GM18526 (cell line): Measurements from ENCODE around the gene KIDINS220.

Experiments
- POLR2A ChIP-seq: IDR thresholded peaks from 3 replicates; pipeline ENCODE4 v1.6.1; 2011; ENCODE audit not compliant: insufficient read length; ENCODE audit errors: extremely low read depth

KIDINS220 gene

DNA sequence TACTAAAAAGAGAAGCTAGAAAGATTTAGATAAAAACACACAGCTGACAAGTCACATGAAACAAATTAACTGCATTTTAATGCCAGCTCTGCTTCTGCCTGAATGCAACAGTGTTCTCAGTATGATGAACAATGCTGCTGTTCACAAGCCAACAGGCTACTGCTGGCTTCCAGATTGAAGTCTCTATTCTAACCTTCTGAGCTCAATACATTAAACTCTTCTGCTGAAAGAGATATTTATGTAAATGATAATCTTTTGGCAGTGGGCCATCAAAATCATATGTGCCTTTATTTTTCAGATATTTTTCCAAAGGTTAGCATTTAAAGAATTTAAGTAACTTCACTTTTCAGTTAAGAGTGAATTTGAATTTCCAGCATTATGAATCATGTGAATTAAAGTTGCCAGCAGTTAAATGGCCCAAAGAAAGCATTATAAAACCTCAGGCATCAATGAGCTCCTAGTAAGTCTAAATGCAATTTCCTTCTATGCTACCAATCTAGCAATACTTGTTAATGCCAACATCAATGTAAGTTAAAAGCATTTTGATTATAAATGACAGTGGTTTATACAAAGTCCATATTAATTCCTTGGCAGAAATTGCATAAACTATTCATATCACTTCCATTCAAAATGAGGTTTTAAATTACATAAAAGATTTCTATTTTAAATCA, 83.2 kb downstream of the KIDINS220 start:
- no peak for TF ChIP-seq POLR2A

DNA sequence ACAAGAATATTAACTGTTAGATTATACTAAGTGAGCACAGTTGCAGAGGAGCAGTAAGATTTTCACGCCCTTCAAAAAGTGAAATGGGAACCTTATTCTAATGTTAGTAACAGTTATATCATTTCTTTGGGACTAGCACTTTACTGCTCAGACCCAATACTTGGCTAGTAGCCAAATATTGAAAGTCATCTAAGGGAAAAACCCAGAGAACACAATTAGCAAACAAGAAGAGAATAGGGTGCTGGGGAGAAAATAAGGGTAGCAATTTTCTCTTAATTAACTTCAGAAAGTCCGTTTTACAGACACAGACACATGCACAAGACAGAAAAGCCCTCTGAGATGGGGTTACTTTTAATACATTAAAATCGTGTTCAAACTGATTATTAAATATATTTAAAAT, 83.8 kb downstream of the KIDINS220 start:
- no peak for TF ChIP-seq POLR2A

DNA sequence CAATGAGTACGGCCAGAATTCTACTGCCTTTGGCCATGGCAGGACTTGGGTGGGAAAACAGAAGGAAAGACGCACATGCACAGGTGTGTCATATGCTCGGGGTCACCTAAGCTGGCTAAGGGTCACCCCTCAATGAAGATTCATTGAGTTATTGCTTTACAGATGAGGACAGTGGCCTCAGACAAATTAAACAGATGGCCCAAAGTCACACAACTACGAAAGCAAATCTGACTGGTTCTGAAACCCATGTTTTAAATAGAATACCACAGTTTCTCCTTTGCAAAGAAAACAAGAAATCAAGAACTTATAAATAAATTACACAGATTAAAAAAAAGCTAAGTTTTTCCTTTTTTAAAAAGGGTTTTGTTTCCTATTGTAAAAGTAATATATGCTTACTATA, 85.0 kb downstream of the KIDINS220 start:
- TF ChIP-seq POLR2A: no peak

DNA sequence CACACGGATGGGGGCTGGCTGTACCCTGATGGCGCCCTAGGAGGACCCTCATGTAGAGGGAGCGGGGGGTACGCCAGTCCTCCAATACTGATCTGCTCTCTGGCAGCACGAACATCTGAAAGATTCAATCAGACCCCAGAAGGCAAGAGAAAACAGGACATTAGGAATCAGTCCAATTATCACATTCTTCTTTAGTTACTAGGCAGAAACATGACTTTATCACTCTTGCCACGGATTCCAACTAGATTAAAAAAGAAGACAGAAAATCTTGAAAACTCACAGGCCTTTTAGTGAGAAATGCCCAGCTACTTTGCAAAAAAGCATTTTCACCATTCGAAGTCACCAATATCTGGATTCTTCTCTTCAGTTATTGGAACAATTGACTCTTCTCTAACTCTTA, 87.2 kb downstream of the KIDINS220 start:
- no peak for TF ChIP-seq POLR2A

DNA sequence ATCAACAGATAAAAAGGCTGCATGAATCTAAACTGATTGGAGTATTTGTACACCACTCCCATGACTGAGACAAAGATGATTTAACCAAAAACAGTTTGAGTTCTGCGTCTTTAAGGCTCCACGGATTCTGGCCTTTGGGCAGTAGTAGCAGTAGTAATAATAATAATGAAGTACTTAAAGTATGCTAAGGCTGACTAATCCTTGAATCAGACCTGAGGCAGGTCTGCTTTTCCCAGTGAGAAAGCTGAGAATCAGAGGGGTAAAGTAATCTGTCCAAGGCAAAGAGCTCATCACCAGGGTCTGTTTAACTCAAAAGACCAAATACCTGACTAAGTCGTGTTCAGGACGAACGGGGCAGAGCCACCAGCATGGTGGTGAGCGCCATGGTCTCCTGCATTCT, 94.2 kb downstream of the KIDINS220 start:
- no peak for TF ChIP-seq POLR2A

DNA sequence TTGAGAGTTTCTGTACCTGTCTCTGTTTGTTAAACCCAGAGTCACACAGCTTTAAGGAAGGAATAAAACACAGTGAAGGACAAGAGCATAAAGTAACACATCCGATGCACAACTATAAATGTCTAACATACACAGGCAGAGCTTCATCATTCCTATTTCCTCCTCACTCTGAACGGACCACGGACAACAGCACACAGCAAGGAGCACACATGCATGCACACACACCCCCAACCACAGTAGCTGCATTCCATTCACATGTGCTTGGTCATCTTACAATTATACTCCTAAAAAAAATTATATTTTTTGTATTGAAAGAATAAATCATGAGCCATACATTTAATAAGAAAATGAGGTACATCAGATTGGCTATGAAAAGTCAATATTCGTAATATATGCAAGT, 97.3 kb downstream of the KIDINS220 start:
- TF ChIP-seq POLR2A: no peak

DNA sequence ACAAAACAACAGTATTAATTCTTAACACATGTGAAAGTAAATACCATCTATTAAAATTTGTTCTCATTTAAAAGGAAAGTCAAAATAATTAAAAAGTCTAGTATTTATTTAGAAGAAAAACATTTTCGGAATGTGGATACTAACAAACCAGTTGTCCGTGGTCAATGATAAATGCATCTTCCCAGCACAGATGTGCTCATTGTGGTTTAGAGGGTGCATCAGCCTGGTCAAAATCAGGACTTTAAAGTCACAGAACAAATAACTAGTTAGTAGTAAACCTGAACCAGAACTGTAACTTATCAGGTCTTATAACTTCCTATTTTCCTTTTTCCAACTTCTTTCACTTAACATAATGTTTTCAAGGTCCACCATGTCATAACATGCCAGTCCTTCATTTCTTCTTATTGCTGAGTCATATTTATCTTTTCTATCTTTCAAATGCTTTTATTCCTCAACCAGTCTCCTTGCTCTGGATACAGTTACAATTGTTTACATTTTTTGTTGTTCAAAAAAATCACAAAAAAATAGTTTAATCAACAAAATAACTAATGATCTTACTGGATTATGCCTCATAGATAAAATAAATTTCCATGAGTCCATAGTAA, 99.7 kb downstream of the KIDINS220 start:
- TF ChIP-seq POLR2A: no peak

DNA sequence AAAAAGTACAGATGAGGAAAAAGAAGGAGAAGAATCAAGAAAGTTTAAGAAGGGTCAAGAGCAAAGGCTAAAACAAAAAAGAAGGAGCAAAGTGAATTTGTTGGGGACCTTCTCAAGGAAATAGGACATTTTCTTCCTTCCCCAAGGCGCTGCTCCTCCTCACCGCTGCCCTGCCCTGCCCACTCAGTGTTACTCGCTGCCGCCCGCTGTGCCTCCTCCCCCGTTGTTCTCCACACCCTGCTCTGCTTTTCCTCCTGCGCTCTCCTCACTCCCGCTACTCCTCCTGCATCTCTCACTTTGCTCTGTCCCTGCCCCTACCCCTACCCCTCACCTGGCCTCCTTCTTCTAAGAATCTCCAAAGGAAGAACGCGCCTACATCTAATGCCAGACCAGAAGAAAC, 104.8 kb downstream of the KIDINS220 start:
- TF ChIP-seq POLR2A: no peak

DNA sequence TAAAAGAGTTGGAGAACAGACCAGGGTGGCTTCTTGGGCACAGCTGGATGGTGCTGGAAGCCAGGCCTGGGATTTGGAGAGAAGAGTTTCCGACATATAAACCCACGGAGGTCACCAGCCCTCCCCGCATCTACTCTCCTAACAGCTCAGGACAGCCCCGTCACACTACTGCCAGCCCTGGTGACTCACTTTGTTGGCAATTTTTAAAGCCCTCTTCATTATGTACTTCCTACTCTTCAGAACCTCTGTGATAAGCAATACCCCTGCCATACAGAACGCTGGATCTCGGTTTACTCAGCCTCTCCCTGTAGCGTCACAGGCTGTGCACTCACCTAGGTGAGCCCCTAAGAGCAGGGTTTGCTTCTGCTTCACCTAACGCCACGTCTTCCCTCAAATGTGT, 107.5 kb downstream of the KIDINS220 start:
- no peak for TF ChIP-seq POLR2A

DNA sequence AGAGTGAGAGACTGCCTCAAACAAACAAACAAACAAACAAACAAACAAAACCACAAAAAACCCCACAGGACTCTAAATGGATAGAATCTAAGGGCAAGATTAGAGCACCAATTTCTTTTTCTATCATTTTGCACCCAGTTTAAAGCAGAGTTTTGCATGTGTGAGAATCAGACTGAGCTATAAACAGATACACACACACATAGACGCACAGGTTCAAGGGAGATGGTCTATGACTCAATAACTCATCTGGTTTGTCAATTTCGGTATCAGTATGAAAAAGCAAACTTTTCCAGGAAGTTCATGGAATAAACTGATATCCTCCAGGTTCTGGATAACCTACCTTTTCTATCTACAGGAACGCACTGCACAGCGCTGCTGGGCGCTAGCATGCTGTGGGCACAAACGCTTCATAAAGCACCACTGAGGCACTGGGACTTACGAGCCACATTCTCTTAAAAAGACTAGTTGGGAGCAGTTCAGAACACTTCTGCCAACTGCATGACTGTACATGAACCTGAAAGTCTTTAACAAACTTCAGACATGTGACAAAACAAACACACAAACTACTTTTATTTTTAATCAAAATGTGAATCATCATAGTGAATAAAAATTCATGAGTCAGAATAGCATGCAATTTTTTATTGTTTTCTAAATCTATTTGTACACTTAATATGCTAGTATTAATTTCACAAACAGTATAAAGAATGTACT, 109.0 kb downstream of the KIDINS220 start:
- no peak for TF ChIP-seq POLR2A

DNA sequence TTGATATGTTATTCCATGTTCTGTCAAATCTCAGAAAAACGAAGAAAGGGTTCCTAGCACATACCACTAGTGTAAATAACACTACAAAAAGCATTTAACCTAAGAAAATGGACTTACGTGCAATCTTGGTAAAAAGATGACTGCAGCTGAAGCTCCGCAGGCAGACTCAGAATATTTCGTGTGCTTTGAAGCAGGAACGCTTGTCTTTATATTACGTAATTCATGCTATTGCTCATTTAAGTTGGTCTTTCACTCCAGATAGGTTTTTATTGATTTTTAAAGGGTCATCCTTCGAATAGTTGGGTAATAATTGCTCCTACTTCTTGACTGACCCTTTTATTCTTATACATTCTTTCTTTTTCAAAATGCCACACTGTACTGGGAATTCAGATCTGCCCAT, 111.6 kb downstream of the KIDINS220 start:
- no peak for TF ChIP-seq POLR2A

DNA sequence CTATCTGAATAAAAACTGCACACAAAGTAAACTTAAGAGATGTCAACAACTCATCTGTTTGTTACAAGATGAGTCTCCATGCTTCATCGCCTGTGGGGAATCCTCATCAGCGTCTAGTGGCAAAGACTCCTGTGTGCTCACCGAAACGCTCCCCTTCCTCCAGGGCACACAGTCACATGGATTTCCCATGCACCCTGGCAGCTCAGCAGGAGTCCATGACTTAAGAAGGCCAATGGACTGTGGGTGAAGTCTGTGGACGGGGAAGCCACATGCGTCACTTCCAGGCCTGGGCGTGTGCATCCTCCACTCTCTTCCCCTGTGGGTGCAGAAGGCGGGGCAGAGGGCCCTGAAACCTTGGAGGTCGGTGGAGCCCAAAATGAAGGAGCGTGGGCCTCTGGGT, 114.4 kb downstream of the KIDINS220 start:
- no peak for TF ChIP-seq POLR2A

DNA sequence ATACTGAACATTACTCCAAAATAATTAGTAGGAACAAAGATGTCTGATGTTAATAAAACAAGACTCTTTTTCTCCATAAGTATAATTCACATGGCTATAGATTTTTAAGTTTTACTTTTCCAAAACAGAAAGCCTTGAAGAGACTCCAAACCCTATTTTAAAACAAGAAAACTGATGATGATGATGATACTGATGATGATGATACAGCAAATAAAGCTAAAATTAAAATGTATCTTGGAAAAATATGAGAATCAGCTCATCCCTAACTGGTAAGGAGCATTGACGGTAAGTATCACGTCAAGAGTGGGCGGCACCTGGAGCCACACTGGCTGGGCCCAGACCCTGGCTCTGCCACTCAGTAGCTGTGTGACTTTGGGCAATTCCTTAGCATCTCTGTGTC, 116.0 kb downstream of the KIDINS220 start:
- TF ChIP-seq POLR2A: no peak

DNA sequence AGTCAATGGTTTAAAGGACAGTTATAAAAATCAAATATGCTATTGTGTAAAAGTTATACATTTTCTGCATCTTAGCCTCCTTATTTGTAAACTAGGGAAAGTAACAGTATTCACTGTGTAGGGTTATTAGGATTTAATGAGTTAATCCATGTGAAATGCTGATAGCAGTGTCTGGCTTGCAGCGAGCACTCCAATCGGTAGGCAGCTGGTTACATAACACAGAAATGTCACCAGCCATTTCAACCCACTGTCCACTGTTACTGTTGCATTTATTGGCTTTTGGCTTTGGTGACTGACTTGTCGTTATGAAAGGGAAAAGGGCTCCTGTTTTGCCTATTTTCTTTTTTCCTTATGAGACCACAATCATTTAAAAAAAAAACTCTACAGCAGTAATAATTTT, 116.7 kb downstream of the KIDINS220 start:
- no peak for TF ChIP-seq POLR2A

DNA sequence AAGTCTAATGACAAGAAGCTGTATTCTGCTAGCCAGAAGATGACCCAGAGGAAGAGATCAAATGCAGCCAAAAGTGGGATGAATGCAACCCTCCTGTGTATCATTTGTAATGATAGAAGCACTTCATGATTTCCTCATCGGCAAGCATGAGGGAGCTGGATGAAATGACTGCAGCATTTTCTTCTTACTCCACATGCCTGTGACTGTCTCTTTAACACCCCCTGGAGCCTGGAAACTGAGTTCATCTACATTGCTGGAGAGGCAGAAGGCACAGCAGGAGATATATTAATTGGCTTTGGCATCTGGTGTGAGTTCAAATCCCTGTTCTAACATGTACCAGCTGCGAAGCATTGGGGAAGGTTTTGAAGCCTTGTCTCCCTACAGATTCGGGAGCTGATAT, 117.9 kb downstream of the KIDINS220 start:
- no peak for TF ChIP-seq POLR2A

DNA sequence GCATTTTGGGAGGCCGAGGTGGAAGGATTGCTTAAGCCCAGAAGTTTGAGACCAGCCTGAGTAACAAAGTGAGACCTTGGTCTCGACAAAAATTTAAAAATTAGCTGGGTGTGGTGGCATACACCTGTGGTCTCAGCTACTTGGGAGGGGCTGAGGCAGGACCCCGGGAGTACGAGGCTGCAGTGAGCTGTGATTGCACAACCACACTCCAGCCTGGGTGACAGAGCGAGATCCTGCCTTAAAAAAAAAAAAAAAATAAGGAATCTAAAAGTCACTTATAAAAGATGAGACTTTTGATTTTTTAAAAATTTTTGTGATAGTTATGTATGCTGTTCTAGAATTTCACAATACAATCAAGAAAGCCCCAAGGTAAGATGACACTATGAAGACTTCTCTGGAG, 122.4 kb downstream of the KIDINS220 start:
- no peak for TF ChIP-seq POLR2A

DNA sequence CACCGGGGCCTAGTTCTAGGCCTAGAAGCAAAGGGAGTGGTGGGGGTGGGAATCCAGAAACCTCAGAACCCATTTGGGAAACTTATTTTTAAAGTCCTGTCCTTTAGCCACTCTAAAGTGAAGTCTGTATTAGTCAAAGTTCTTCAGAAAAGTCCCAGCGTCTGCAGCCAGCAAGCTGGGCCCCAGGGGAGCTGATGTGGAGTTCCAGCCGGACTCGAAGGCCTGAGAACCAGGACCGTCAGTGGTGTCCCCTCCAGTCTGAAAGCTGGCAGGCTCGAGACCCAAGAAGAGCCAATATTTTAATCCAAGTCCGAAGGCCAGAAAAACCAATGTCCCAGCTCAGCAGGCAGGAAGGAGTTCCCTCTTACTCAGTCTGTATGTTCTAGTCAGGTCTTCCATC, 123.1 kb downstream of the KIDINS220 start:
- no peak for TF ChIP-seq POLR2A

DNA sequence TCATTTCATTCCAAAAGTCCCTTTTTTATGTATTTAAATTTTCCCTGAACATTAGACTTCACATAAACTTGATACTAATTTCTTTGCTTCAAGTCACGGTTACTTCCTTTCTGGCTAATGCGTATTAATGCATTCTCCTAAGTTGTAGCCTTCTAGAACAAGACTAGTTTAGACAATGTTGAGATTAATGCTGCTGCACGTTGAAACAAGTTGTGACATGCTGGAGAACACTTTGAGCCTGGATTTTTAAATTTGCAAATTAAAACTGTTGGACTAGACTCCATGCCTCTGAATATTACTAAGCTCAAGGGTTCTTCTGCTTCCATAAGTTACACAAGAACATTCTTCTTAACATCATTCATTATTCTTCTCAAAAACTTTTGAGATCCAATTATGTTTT, 126.5 kb downstream of the KIDINS220 start:
- TF ChIP-seq POLR2A: no peak
